ENCODE data around the gene SLC35F1. TPM values are rescaled to one million over a fixed set of nuclear protein-coding genes. Genes with fewer than 3 reads are reported as not detected.
A peak's percentile ranks its signal among the peaks of the same experiment; 100 is the strongest.

SLC35F1 gene
- total and polyA plus RNA-seq, 3 donors from 2014 or later: 1.4 to 1.8 (median 1.6) TPM

DNA sequence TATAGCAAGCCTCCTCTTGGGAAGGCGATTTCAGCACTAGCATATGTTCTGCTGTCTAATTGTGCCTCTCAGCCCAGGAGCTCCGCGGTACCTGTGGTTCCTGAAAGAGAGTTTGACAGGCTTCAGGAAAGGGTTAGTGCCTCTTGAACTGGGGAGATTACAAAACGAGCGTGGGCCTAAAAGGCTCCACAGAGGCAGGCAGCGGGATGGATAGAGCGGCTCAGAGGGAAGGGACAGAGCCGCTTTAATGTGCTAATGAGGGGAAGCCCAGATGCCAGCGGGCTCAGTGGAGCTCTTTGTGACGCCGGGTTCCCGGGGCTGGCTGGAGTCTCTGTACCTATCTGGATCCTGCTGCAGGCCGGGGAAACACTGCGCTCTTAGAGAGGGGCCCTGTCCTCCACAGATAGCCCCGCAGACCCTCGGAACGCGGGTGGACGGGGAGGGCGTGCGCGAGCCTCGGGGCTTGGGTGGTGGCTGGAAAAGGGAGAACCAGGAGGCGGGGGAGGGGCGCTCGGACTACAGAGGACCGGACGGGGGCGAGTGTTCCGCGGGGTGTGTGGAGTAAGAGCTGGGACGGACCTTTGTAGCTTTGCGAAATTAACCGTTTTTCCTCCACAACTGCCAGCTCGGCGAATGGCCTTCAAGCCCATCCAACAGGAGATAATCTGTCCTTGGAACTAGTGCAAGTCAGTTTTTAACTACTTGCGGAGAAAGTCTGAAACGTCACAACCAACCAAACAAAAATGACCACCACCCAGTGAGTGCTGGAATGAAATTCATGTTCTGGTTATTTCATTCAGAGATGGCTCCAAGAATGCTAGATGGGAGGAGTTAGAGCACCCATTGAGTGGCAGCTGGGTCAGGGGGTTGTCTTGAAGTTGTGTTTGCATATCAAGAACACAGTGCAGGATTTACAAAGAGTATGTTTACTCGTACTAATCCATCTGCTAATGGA lies 13.0 kb downstream of the SLC35F1 start:
- H3K4me1 ChIP-seq: no peaks in the 10 kb centered on the region
- no peaks in the 10 kb centered on the region for H3K9me3 ChIP-seq
- intact Hi-C loops (cut with DNase I; ENCODE audit: low total_unique reads): no loop called here
- H3K36me3 ChIP-seq (ENCODE audit: low read depth, missing control alignments): no peaks in the 10 kb centered on the region
- peak overlapping the region in 1 of 2 donors; percentile 41 for H3K4me3 ChIP-seq
- H3K27me3 ChIP-seq: no peaks in the 10 kb centered on the region
- no peak overlapping the region for H3K27ac ChIP-seq
- DNase-seq: peak; percentile 45
- 1 to 2% methylated on average over 27 to 39 of the region's 39 CpGs for WGBS, 2 donors
- TF ChIP-seq POLR2A (IDR thresholded peaks at IDR 0.05): no peak
- TF ChIP-seq, protein P1, sequence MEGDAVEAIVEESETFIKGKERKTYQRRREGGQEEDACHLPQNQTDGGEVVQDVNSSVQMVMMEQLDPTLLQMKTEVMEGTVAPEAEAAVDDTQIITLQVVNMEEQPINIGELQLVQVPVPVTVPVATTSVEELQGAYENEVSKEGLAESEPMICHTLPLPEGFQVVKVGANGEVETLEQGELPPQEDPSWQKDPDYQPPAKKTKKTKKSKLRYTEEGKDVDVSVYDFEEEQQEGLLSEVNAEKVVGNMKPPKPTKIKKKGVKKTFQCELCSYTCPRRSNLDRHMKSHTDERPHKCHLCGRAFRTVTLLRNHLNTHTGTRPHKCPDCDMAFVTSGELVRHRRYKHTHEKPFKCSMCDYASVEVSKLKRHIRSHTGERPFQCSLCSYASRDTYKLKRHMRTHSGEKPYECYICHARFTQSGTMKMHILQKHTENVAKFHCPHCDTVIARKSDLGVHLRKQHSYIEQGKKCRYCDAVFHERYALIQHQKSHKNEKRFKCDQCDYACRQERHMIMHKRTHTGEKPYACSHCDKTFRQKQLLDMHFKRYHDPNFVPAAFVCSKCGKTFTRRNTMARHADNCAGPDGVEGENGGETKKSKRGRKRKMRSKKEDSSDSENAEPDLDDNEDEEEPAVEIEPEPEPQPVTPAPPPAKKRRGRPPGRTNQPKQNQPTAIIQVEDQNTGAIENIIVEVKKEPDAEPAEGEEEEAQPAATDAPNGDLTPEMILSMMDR (IDR thresholded peaks at IDR 0.05): no peak

DNA sequence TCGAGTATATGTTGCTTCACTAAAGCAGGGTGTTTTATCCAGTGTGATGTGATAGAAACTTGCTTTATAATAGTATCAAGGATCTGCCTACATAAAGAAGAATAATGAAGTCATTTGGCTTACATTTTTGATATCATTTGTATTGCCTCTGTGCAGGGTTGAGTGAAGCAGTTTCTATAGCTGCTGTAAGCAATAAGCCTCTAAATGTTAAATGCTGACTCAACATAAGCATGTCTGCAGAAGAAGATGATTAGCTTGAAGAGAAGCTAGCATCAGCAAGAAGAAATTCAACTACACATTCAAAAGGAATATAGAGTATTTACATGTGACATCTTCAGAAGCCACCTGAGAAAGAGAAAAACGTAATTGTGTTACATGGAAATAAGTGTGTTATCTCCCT lies 17.6 kb downstream of the SLC35F1 start:
- Histone ChIP-seq H3K36me3 (ENCODE audit: low read depth, missing control alignments) (no peaks in the 10 kb centered on the region), H3K4me3 (no peak overlapping the region), H3K9me3 (no peaks in the 10 kb centered on the region), H3K4me1 (no peaks in the 10 kb centered on the region), H3K27ac (no peak overlapping the region), H3K27me3 (no peaks in the 10 kb centered on the region)
- TF ChIP-seq POLR2A (IDR thresholded peaks at IDR 0.05): no peak
- TF ChIP-seq, protein P1 (IDR thresholded peaks at IDR 0.05): no peak
- 55 to 65% methylated on average over 2 of the region's 2 CpGs for WGBS, 2 donors
- intact Hi-C loops (cut with DNase I; ENCODE audit: low total_unique reads): no loop called here
- DNase-seq: no peak

DNA sequence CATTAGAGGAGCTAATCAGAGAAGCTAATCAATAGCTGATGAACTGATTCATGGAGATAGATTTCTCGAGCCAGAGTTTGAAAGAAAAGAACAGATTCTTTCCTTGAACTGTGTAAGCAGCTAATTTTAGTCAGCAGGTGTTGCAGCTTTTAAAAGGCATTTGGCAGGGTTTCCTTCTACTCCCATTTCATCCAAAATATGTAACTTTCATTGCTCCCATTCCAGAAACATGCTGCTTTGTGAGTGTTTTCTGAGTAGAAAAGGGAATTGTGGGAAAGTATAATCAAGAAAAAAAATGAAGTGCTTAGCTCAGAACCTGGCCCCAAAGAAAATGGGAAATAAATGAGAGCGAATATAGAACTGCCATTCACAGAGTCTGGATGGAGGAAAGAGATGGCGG lies 20.8 kb downstream of the SLC35F1 start:
- 82 to 83% methylated on average over 3 of the region's 3 CpGs for WGBS, 2 donors
- no peak for DNase-seq
- Histone ChIP-seq H3K27ac (no peak overlapping the region), H3K4me3 (no peak overlapping the region), H3K36me3 (ENCODE audit: low read depth, missing control alignments) (no peaks in the 10 kb centered on the region), H3K4me1 (no peaks in the 10 kb centered on the region), H3K27me3 (no peaks in the 10 kb centered on the region), H3K9me3 (no peaks in the 10 kb centered on the region)
- TF ChIP-seq, protein P1 (IDR thresholded peaks at IDR 0.05): no peak
- TF ChIP-seq POLR2A (IDR thresholded peaks at IDR 0.05): no peak
- intact Hi-C loops (cut with DNase I; ENCODE audit: low total_unique reads): no loop called here

DNA sequence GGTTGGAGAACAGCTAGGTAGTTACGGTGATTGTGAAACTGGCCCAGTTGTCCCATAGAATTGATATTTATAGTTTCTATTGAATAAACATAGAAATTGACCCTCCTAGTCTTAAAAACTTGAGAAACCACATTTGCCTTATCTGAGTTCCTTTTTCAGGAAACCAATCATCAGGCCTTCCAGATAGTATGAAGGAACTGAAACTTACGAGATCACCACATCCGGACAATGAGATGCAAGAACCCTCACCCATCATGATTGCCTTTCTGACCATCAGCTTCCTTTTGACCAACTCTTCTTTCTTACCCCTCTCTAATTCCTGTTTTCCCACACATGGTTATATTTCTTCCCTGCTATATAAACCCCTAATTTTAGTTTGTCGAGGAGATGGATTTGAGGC lies 21.8 kb downstream of the SLC35F1 start:
- 86 to 88% methylated on average over 4 of the region's 4 CpGs for WGBS, 2 donors
- H3K27ac ChIP-seq: no peak overlapping the region
- H3K27me3 ChIP-seq: no peaks in the 10 kb centered on the region
- TF ChIP-seq, protein P1 (IDR thresholded peaks at IDR 0.05): no peak
- no peak for TF ChIP-seq POLR2A (IDR thresholded peaks at IDR 0.05)
- H3K4me3 ChIP-seq: no peak overlapping the region
- no peaks in the 10 kb centered on the region for H3K4me1 ChIP-seq
- no peak for DNase-seq
- intact Hi-C loops (cut with DNase I; ENCODE audit: low total_unique reads): no loop called here
- H3K36me3 ChIP-seq (ENCODE audit: low read depth, missing control alignments): no peaks in the 10 kb centered on the region
- no peaks in the 10 kb centered on the region for H3K9me3 ChIP-seq

All from testis (tissue), 3 donors.